A673 (cell line): Measurements from ENCODE around the gene SLC25A21. TPM values are rescaled to one million over a fixed set of nuclear protein-coding genes. Genes with fewer than 3 reads are reported as not detected.

Experiments
- BruUV-seq: library from RNA; stranded (reverse); fragments of 400-500 nt; replicated peaks from 2 replicates; lab custom pipeline; 2021; lab: Mats Ljungman, UMichigan
- CTCF ChIA-PET: fragments of 300-600 bp; sonication (Branson Sonifier 250); formaldehyde crosslinking; loops from one replicate; lab custom pipeline; 2022; ENCODE audit warnings: antibody characterized with exemption; lab: Charles Lee
- POLR2A ChIA-PET: fragments of 300-600 bp; sonication (Branson Sonifier 250); formaldehyde crosslinking; loops from one replicate; lab custom pipeline; 2022; ENCODE audit warnings: antibody characterized with exemption; ENCODE audit not compliant: low non-redundant PET; lab: Charles Lee
- DNase-seq: peaks from one replicate; pipeline ENCODE4 v3.0.0-alpha.2; 2015; ENCODE audit warnings: low spot score
- H3K27ac ChIP-seq: fragments of 200-600 bp; sonication (generic); 2 replicates; pipeline ENCODE4 v1.5.1; 2016; ENCODE audit warnings: mixed run types, low read depth, mild to moderate bottlenecking, mixed read lengths, antibody characterized with exemption, low read length; ENCODE audit not compliant: poor library complexity, severe bottlenecking
- H3K27me3 ChIP-seq: fragments of 200-600 bp; sonication (generic); replicated peaks from 2 replicates; pipeline ENCODE4 v1.6.1; 2017; ENCODE audit warnings: mixed run types, low read depth, mild to moderate bottlenecking, mixed read lengths, antibody characterized with exemption, low read length; ENCODE audit not compliant: insufficient read depth, poor library complexity
- H3K36me3 ChIP-seq: fragments of 200-600 bp; sonication (generic); 2 replicates; pipeline ENCODE4 v1.6.1; 2016; ENCODE audit warnings: mixed run types, mild to moderate bottlenecking, mixed read lengths, antibody characterized with exemption, low read length; ENCODE audit not compliant: insufficient read depth, poor library complexity, severe bottlenecking
- H3K4me1 ChIP-seq: fragments of 200-600 bp; sonication (generic); 2 replicates; pipeline ENCODE4 v1.6.1; 2017; ENCODE audit warnings: mixed run types, mild to moderate bottlenecking, mixed read lengths, antibody characterized with exemption, low read length; ENCODE audit not compliant: insufficient read depth, poor library complexity, severe bottlenecking
- H3K4me3 ChIP-seq: fragments of 200-600 bp; sonication (generic); 2 replicates; pipeline ENCODE4 v1.5.1; 2016; ENCODE audit warnings: low read depth, mixed run types, mild to moderate bottlenecking, mixed read lengths, low read length; ENCODE audit not compliant: poor library complexity, severe bottlenecking
- H3K9me3 ChIP-seq: fragments of 200-600 bp; sonication (generic); 2 replicates; pipeline ENCODE4 v1.6.1; 2016; ENCODE audit warnings: mixed run types, low read depth, mild to moderate bottlenecking, mixed read lengths, antibody characterized with exemption, low read length; ENCODE audit not compliant: poor library complexity, severe bottlenecking
- CTCF ChIP-seq: fragments of 300-800, 200-600 bp; sonication (generic); conservative IDR thresholded peaks from 2 replicates; pipeline ENCODE4 v1.5.1; 2017; ENCODE audit warnings: low read depth, mild to moderate bottlenecking, antibody characterized with exemption, low read length, moderate library complexity, mixed read lengths
- EZH2 ChIP-seq: fragments of 200-600 bp; sonication (generic); IDR thresholded peaks from 2 replicates; pipeline ENCODE4 v1.6.1; 2017; ENCODE audit warnings: borderline replicate concordance, low read depth, mild to moderate bottlenecking, mixed read lengths, antibody characterized with exemption, low read length; ENCODE audit not compliant: poor library complexity, severe bottlenecking
- intact Hi-C: fragments of 100-400 bp; cut with micrococcal nuclease; formaldehyde crosslinking; loops from one replicate; pipeline ENCODE4 v1.10.0; 2022; ENCODE audit not compliant: unreplicated experiment
- total RNA-seq: library from RNA; stranded (reverse); gene quantifications from 2 replicates; pipeline ENCODE4 v1.2.3, GENCODE V29; 2021

SLC25A21 gene
- total RNA-seq, 1 experiment from 2014 or later = 4.7 TPM

- Histone ChIP-seq H3K9me3 (no peaks in the 10 kb centered on the region), H3K4me3 (no peak overlapping the region), H3K27ac (no peak overlapping the region), H3K4me1 (peaks cover 8% of the 10 kb centered on the region), H3K36me3 (no peaks in the 10 kb centered on the region), H3K27me3 (no peaks in the 10 kb centered on the region)
- no peak for DNase-seq
- ChIA-PET POLR2A (no interaction called here), CTCF (no interaction called here)
- no peak for TF ChIP-seq CTCF
- TF ChIP-seq EZH2 = no peak
- intact Hi-C loops = no loop called here
- BruUV-seq = no TSS peak
Observed at GRCh38 chr14:37062191-37062803, 110.1 kb downstream of the SLC25A21 start.

GRCh38 chr14:37061697-37062096, 110.7 kb downstream of the SLC25A21 start:
- CTCF ChIA-PET = no interaction called here
- DNase-seq = no peak
- intact Hi-C loops = no loop called here
- TF ChIP-seq EZH2 = no peak
- no peak for TF ChIP-seq CTCF
- no TSS peak for BruUV-seq
- POLR2A ChIA-PET = no interaction called here
- Histone ChIP-seq H3K9me3 (no peaks in the 10 kb centered on the region), H3K27me3 (no peaks in the 10 kb centered on the region), H3K4me3 (no peak overlapping the region), H3K4me1 (peaks cover 8% of the 10 kb centered on the region), H3K36me3 (no peaks in the 10 kb centered on the region), H3K27ac (no peak overlapping the region)

DNA sequence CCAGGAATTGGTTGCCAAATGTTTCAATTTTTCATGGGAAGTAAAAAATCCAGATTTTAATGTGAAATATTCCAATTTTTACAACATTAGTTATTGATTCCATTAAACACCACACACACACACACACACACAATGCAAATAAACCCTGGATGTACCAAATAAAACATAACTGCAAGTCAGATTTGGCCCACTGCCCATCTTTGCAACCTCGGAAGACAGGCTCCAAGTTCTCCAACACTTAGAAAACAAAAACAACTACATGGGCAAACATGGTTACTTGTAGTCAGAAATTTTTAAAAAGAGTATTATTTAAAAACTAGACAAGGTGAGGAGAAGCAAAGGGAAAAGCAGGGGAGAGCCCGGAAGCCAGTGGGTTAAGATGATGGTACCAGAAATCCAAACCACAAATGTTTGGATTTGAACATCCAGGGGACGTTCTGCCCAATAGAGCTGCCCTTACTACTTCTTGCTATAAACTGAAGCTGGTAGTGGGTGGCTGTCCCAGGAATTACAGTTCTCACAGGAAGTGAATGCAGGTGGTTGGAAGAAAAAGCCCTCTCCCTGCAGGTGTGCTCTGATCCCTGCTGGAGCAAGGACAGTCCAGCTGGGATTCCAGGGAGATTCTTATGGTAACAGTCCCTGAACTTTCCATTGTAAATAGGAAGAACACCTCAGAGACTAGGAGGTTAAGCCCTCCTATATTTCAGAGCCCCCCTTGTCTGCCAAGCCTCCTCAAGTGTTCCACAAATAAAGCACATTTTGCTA, 111.7 kb downstream of the SLC25A21 start:
- no peak overlapping the region for H3K4me3 ChIP-seq
- H3K36me3 ChIP-seq = no peaks in the 10 kb centered on the region
- intact Hi-C loops = no loop called here
- H3K9me3 ChIP-seq = no peaks in the 10 kb centered on the region
- no peak for DNase-seq
- H3K4me1 ChIP-seq = peaks cover 8% of the 10 kb centered on the region
- no peaks in the 10 kb centered on the region for H3K27me3 ChIP-seq
- TF ChIP-seq CTCF (no peak), EZH2 (no peak)
- no peak overlapping the region for H3K27ac ChIP-seq
- ChIA-PET CTCF (interaction anchor here (0.6 kb wide), 1 partner anchor 119 kb away, joined by 3 read pairs; no protein-coding TSS in a partner anchor), POLR2A (no interaction called here)
- BruUV-seq = no TSS peak
